Left ventricle myocardium inferior (tissue), 1 donor: ENCODE measurements around the gene FAM234A. TPM values are rescaled to one million over a fixed set of nuclear protein-coding genes. Genes with fewer than 3 reads are reported as not detected.
A peak's percentile ranks its signal among the peaks of the same experiment; 100 is the strongest.
"Not testable (repeated sequence)": the region's sequence is repeated elsewhere in the genome, so short reads cannot be mapped to it uniquely, and the experiment has no call there.

ENCODE experiments used
- DNase-seq: peaks from one replicate; pipeline ENCODE4 v3.0.0-alpha.2; 2020
- H3K27ac ChIP-seq: fragments of 200-600 bp; replicated peaks from 2 replicates; pipeline ENCODE4 v1.8.0; 2021
- H3K27me3 ChIP-seq: fragments of 200-600 bp; 2 replicates; pipeline ENCODE4 v1.8.0; 2021; ENCODE audit warnings: low read depth
- H3K36me3 ChIP-seq: fragments of 200-600 bp; 2 replicates; pipeline ENCODE4 v1.8.0; 2021
- H3K4me1 ChIP-seq: fragments of 200-600 bp; 2 replicates; pipeline ENCODE4 v1.8.0; 2021
- H3K4me3 ChIP-seq: fragments of 200-600 bp; 2 replicates; pipeline ENCODE4 v1.8.0; 2021; ENCODE audit warnings: mild to moderate bottlenecking, moderate library complexity
- H3K9me3 ChIP-seq: fragments of 200-600 bp; replicated peaks from 2 replicates; pipeline ENCODE4 v1.8.0; 2021
- intact Hi-C: fragments of 100-400 bp; cut with micrococcal nuclease; formaldehyde crosslinking; loops from one replicate; pipeline ENCODE4 v1.11.0; 2022
- total RNA-seq: library from RNA; stranded (reverse); fragmentation: NEBNext Ultra II Directional; extraction: Animal tissue kit (Norgen Biotek cat#: 25700); gene quantifications from one replicate; pipeline ENCODE4 v1.2.1, GENCODE V29; 2021
- TF ChIP-seq, protein P1 (sequence below): fragments of 200-600 bp; IDR thresholded peaks from 2 replicates; pipeline ENCODE4 v1.8.0; 2021; ENCODE audit warnings: antibody characterized with exemption, mild to moderate bottlenecking, borderline replicate concordance
- donor health status: DM: no; HTN: yes; CAD: no; lungs with severe emphysema.

FAM234A gene
- total RNA-seq, 1 donor from 2014 or later, result 135 TPM

- Histone ChIP-seq H3K9me3 (no peaks in the 10 kb centered on the region), H3K4me3 (no peak overlapping the region), H3K27me3 (no peaks in the 10 kb centered on the region), H3K36me3 (peaks cover 99% of the 10 kb centered on the region), H3K4me1 (no peaks in the 10 kb centered on the region), H3K27ac (no peak overlapping the region)
- intact Hi-C loops, result no loop called here
- TF ChIP-seq, protein P1, sequence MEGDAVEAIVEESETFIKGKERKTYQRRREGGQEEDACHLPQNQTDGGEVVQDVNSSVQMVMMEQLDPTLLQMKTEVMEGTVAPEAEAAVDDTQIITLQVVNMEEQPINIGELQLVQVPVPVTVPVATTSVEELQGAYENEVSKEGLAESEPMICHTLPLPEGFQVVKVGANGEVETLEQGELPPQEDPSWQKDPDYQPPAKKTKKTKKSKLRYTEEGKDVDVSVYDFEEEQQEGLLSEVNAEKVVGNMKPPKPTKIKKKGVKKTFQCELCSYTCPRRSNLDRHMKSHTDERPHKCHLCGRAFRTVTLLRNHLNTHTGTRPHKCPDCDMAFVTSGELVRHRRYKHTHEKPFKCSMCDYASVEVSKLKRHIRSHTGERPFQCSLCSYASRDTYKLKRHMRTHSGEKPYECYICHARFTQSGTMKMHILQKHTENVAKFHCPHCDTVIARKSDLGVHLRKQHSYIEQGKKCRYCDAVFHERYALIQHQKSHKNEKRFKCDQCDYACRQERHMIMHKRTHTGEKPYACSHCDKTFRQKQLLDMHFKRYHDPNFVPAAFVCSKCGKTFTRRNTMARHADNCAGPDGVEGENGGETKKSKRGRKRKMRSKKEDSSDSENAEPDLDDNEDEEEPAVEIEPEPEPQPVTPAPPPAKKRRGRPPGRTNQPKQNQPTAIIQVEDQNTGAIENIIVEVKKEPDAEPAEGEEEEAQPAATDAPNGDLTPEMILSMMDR, result no peak
- DNase-seq, result no peak
These were observed 34.2 kb upstream of the FAM234A start for GRCh38 chr16:200388-200787.

GRCh38 chr16:203246-203645 is 31.4 kb upstream of the FAM234A start:
- TF ChIP-seq, protein P1, result no peak
- Histone ChIP-seq H3K9me3 (no peaks in the 10 kb centered on the region), H3K4me1 (no peaks in the 10 kb centered on the region), H3K4me3 (no peak overlapping the region), H3K36me3 (peaks cover 99% of the 10 kb centered on the region), H3K27ac (no peak overlapping the region), H3K27me3 (no peaks in the 10 kb centered on the region)
- no peak for DNase-seq
- intact Hi-C loops, result no loop called here

- H3K36me3 ChIP-seq, result peaks cover 94% of the 10 kb centered on the region
- H3K9me3 ChIP-seq, H3K27ac ChIP-seq, H3K27me3 ChIP-seq, DNase-seq, H3K4me3 ChIP-seq, intact Hi-C loops, H3K4me1 ChIP-seq: not testable (repeated sequence)
These were observed 30.6 kb upstream of the FAM234A start for GRCh38 chr16:204046-204445.

GRCh38 chr16:209359-209758 is 25.3 kb upstream of the FAM234A start:
- Histone ChIP-seq H3K4me1 (peaks cover 24% of the 10 kb centered on the region), H3K36me3 (peaks cover 83% of the 10 kb centered on the region)
- H3K27ac ChIP-seq, H3K4me3 ChIP-seq, intact Hi-C loops, DNase-seq, H3K9me3 ChIP-seq, H3K27me3 ChIP-seq: not testable (repeated sequence)

GRCh38 chr16:211631-212180 is 22.9 kb upstream of the FAM234A start:
- H3K27me3 ChIP-seq, H3K4me3 ChIP-seq, H3K9me3 ChIP-seq, DNase-seq, intact Hi-C loops: not testable (repeated sequence)
- H3K4me1 ChIP-seq, result peaks cover 24% of the 10 kb centered on the region
- H3K36me3 ChIP-seq, result peaks cover 82% of the 10 kb centered on the region
- H3K27ac ChIP-seq, result peak overlapping the region; percentile 16

DNA sequence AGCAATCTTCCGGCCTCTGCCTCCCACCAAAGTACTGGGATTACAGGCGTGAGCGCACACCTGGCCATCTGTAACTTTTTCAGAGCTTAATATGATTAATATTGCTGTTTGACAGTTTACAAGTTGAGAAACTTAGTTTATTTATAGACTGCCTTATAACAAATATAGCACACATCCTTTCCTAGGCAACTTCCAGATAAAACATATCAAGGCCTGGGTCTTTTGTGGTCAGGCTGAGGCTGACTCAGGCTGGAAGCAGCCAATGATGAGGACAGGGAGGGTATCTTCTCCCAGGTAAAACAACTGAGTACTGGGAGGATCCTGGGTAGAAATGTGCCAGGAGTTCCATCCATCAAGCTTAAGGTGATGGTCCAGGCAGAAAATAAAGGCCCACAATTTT is 21.6 kb upstream of the FAM234A start:
- H3K9me3 ChIP-seq, result no peaks in the 10 kb centered on the region
- H3K4me1 ChIP-seq, result peaks cover 24% of the 10 kb centered on the region
- TF ChIP-seq, protein P1, result no peak
- peak overlapping the region; percentile 34 for H3K27ac ChIP-seq
- no peak overlapping the region for H3K4me3 ChIP-seq
- peaks cover 82% of the 10 kb centered on the region for H3K36me3 ChIP-seq
- intact Hi-C loops, result no loop called here
- DNase-seq, result no peak
- no peaks in the 10 kb centered on the region for H3K27me3 ChIP-seq

DNA sequence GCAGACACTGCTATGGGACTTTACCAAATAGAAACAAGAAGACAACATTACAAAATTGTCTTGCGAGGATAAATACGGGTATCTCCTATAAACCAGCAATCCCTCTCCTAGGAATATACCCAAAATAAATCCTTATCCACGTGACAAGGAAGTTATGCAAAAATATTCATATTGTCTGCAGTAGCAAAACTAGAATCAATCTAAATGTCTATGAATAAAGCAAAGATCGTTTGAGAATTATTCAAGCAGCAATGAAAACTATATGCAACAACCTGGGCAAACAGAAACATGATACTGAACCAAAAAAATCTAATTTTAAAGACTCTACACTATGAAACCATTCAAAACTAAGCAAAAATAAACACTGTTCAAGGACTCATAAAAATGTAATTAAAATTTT is 14.6 kb upstream of the FAM234A start:
- no peaks in the 10 kb centered on the region for H3K27me3 ChIP-seq
- H3K9me3 ChIP-seq, result no peaks in the 10 kb centered on the region
- intact Hi-C loops, result loop anchor here (10.0 kb wide), 1 partner anchor 135 kb away; the partner anchor contains the start of gene AXIN1
- TF ChIP-seq, protein P1, result no peak
- no peak for DNase-seq
- no peak overlapping the region for H3K4me3 ChIP-seq
- peaks cover 98% of the 10 kb centered on the region for H3K36me3 ChIP-seq
- H3K27ac ChIP-seq, result no peak overlapping the region
- no peaks in the 10 kb centered on the region for H3K4me1 ChIP-seq
